Measurements from ENCODE around the gene KCNJ1.

- TF ChIP-seq CTCF (conservative IDR thresholded peaks at IDR 0.05; ENCODE audit: low read depth in 2 of 2) (no peak), JUNB (IDR thresholded peaks at IDR 0.05; ENCODE audit: unreplicated experiment) (no peak), POLR2AphosphoS5 (IDR thresholded peaks at IDR 0.05; ENCODE audit: low read depth) (no peak), EZH2phosphoT487 (IDR thresholded peaks at IDR 0.05; ENCODE audit: unreplicated experiment) (no peak), EZH2 (IDR thresholded peaks at IDR 0.05; ENCODE audit: low read depth, unreplicated experiment) (no peak), REST (IDR thresholded peaks at IDR 0.05; ENCODE audit: unreplicated experiment) (no peak), ETS1 (IDR thresholded peaks at IDR 0.05) (no peak), STAT1 (IDR thresholded peaks at IDR 0.05; ENCODE audit: unreplicated experiment) (no peak), ZNF331 (CRISPR knock-in tag; IDR thresholded peaks at IDR 0.05; ENCODE audit: low read depth) (no peak), ZNF462 (CRISPR knock-in tag; IDR thresholded peaks at IDR 0.05) (no peak), CREB1 (CRISPR knock-in tag; IDR thresholded peaks at IDR 0.05; ENCODE audit: low read depth) (no peak), ZNF114 (CRISPR knock-in tag; IDR thresholded peaks at IDR 0.05) (no peak)
These were observed 42.5 kb upstream of the KCNJ1 start for GRCh38 chr11:128909438-128910125.

Data from GM23338 (cell line).